Subcutaneous adipose tissue (tissue), 4 donors: Measurements from ENCODE around the gene SLC22A3. TPM values are rescaled to one million over a fixed set of nuclear protein-coding genes. Genes with fewer than 3 reads are reported as not detected.

Source experiments
- CTCF ChIP-seq: fragments of 450-650 bp; IDR thresholded peaks from one replicate; pipeline ENCODE4 v1.5.1; 2016; ENCODE audit warnings: low read depth, mild to moderate bottlenecking, control low read depth, antibody characterized with exemption, moderate library complexity
- total RNA-seq, 4 donors: library from RNA; depleted of rRNA; stranded (reverse); fragments of >200 nt; gene quantifications; one replicate each; pipeline ENCODE4 v1.1.0, GENCODE V29; 2016

The SLC22A3 gene
- total RNA-seq, 4 donors from 2014 or later: 6.8 to 9.8 (median 8.8) TPM

- no peak for TF ChIP-seq CTCF
Measured at GRCh38 chr6:160437154-160437553, 89.0 kb downstream of the SLC22A3 start.

GRCh38 chr6:160437775-160438174, 89.6 kb downstream of the SLC22A3 start:
- TF ChIP-seq CTCF: no peak

- no peak for TF ChIP-seq CTCF
Measured at GRCh38 chr6:160438481-160438880, 90.3 kb downstream of the SLC22A3 start.

GRCh38 chr6:160439751-160440150, 91.6 kb downstream of the SLC22A3 start:
- TF ChIP-seq CTCF: no peak

GRCh38 chr6:160442151-160442550, 94.0 kb downstream of the SLC22A3 start:
- no peak for TF ChIP-seq CTCF

GRCh38 chr6:160445130-160445529, 97.0 kb downstream of the SLC22A3 start:
- TF ChIP-seq CTCF: no peak

GRCh38 chr6:160447350-160447749, 99.2 kb downstream of the SLC22A3 start:
- no peak for TF ChIP-seq CTCF

GRCh38 chr6:160450849-160451248, 102.7 kb downstream of the SLC22A3 start:
- TF ChIP-seq CTCF: no peak
